Endothelial cell of umbilical vein (primary cell): ENCODE results near the gene TBC1D21. TPM values are rescaled to one million over a fixed set of nuclear protein-coding genes. Genes with fewer than 3 reads are reported as not detected.

Experiments
- BruUV-seq: library from RNA; stranded (reverse); fragments of 400-500 nt; replicated peaks from 2 replicates; lab custom pipeline; 2021; lab: Mats Ljungman, UMichigan
- CTCF ChIA-PET: fragments of 300-600, 350-600 bp; sonication (Branson Sonifier 250); formaldehyde crosslinking; loops from one replicate; lab custom pipeline; 2021; ENCODE audit warnings: antibody characterized with exemption, inconsistent platforms; lab: Charles Lee
- POLR2A ChIA-PET: fragments of 300-600, 350-600 bp; sonication (Branson Sonifier 250); formaldehyde crosslinking; loops from one replicate; lab custom pipeline; 2021; ENCODE audit warnings: antibody characterized with exemption, inconsistent platforms; lab: Charles Lee
- DNase-seq: peaks from one replicate; pipeline ENCODE4 v3.0.0-alpha.2; 2011; ENCODE audit warnings: low read depth, low spot score
- FAIRE-seq: peaks from 2 replicates; lab custom pipeline; 2011; peaks lifted over from hg19 to GRCh38; lab: Jason Lieb, UNC
- H2AFZ ChIP-seq: 2 replicates; pipeline ENCODE4 v1.6.0; 2012; ENCODE audit warnings: low read depth, low read length, control low read depth, inconsistent platforms
- H3K27ac ChIP-seq: 2 replicates; pipeline ENCODE4 v1.5.1; 2011; ENCODE audit warnings: low read depth, mild to moderate bottlenecking, control low read depth, low read length, moderate library complexity; ENCODE audit not compliant: insufficient read depth
- H3K27me3 ChIP-seq, 2 experiments: 2 replicates each; pipeline versions ENCODE4 v1.6.0 to v1.6.1; 2011; ENCODE audit warnings: low read length in 2 of 2, mixed read lengths in 1 of 2; ENCODE audit not compliant: control insufficient read depth in 2 of 2, insufficient read depth in 2 of 2
- H3K36me3 ChIP-seq, 2 experiments: 2 replicates in 1 of 2; 3 replicates in 1 of 2; pipeline ENCODE4 v1.5.1; 2011; ENCODE audit warnings: low read length in 2 of 2, mild to moderate bottlenecking in 1 of 2, moderate library complexity in 1 of 2; ENCODE audit not compliant: control insufficient read depth in 2 of 2, insufficient read depth in 2 of 2; ENCODE audit errors: extremely low read depth in 1 of 2
- H3K4me1 ChIP-seq: 3 replicates; pipeline ENCODE4 v1.5.1; 2011; ENCODE audit warnings: mild to moderate bottlenecking, low read length; ENCODE audit not compliant: control insufficient read depth, insufficient read depth; ENCODE audit errors: extremely low read depth
- H3K4me2 ChIP-seq: 2 replicates; pipeline ENCODE4 v1.6.1; 2011; ENCODE audit warnings: low read length, control low read depth, mixed read lengths; ENCODE audit not compliant: insufficient read depth
- H3K4me3 ChIP-seq, 3 experiments: fragments of 200-600 bp in 1 of 3; sonication (generic), shearing (Covaris generic) in 1 of 3; replicated peaks in 1 of 3; 2 replicates each; pipeline ENCODE4 v1.5.1; 2011 to 2016; ENCODE audit warnings: control low read depth in 3 of 3, low read length in 3 of 3, mild to moderate bottlenecking in 2 of 3, inconsistent platforms in 1 of 3, low read depth in 1 of 3, moderate library complexity in 1 of 3; ENCODE audit not compliant: insufficient read depth in 1 of 3
- H3K79me2 ChIP-seq: 2 replicates; pipeline ENCODE4 v1.6.0; 2012; ENCODE audit warnings: low read length, inconsistent platforms; ENCODE audit not compliant: control insufficient read depth, insufficient read depth
- H3K9ac ChIP-seq: replicated peaks from 2 replicates; pipeline ENCODE3; 2011; ENCODE audit warnings: low read length, control low read depth; ENCODE audit not compliant: insufficient read depth; ENCODE audit errors: extremely low read depth
- H3K9me1 ChIP-seq: replicated peaks from 3 replicates; pipeline ENCODE4 v1.6.0; 2011; ENCODE audit warnings: mild to moderate bottlenecking, low read length; ENCODE audit not compliant: control insufficient read depth, insufficient read depth; ENCODE audit errors: extremely low read depth
- H3K9me3 ChIP-seq: replicated peaks from 2 replicates; pipeline ENCODE4 v1.5.1; 2012; ENCODE audit warnings: low read length, inconsistent platforms; ENCODE audit not compliant: control insufficient read depth, insufficient read depth
- H4K20me1 ChIP-seq: replicated peaks from 2 replicates; pipeline ENCODE3; 2011; ENCODE audit warnings: mild to moderate bottlenecking, low read length; ENCODE audit not compliant: control insufficient read depth, insufficient read depth; ENCODE audit errors: extremely low read depth
- CTCF ChIP-seq, 2 donors: IDR thresholded peaks; 1 replicate in 1 of 2; 2 replicates in 1 of 2; pipeline ENCODE4 v1.5.1; 2011; ENCODE audit warnings: low read length in 2 of 2, mild to moderate bottlenecking in 2 of 2, moderate library complexity in 2 of 2, control low read depth in 1 of 2, inconsistent platforms in 1 of 2, low read depth in 1 of 2; ENCODE audit not compliant: insufficient read depth in 1 of 2; ENCODE audit errors: extremely low read depth in 1 of 2
- EZH2 ChIP-seq: IDR thresholded peaks from 2 replicates; pipeline ENCODE4 v1.6.1; 2012; ENCODE audit warnings: borderline replicate concordance, low read depth, mild to moderate bottlenecking, moderate library complexity, low read length, inconsistent platforms; ENCODE audit not compliant: severe bottlenecking
- GATA2 ChIP-seq: IDR thresholded peaks from 2 replicates; pipeline ENCODE4 v1.7.0; 2011; ENCODE audit warnings: low read depth, mild to moderate bottlenecking, moderate library complexity, mixed read lengths, low read length; ENCODE audit not compliant: insufficient read length, insufficient read depth
- JUN ChIP-seq: IDR thresholded peaks from 2 replicates; pipeline ENCODE4 v1.6.1; 2011; ENCODE audit warnings: borderline replicate concordance, low read depth; ENCODE audit not compliant: insufficient read length, insufficient read depth
- POLR2AphosphoS5 ChIP-seq: IDR thresholded peaks from 2 replicates; pipeline ENCODE4 v1.6.1; 2012; ENCODE audit warnings: low read depth, mild to moderate bottlenecking, control low read depth, low read length, moderate library complexity; ENCODE audit not compliant: insufficient read depth
- dilution Hi-C: fragments of 300-500 bp; cut with MboI; formaldehyde crosslinking; loops from one replicate; pipeline ENCODE4 v1.15.0; 2019; ENCODE audit warnings: low sequenced_read_pairs; ENCODE audit not compliant: extremely low pct_ligation_motif_present
- intact Hi-C: fragments of 100-400 bp; cut with micrococcal nuclease; formaldehyde crosslinking; loops from one replicate; pipeline ENCODE4 v1.10.0; 2022
- polyA plus RNA-seq, 4 experiments: library from polyadenylated mRNA; depleted of rRNA in 3 of 4; stranded (reverse) in 3 of 4; unstranded in 1 of 4; fragments of >200 nt; gene quantifications; 2 replicates each; pipeline versions ENCODE4 v1.2.1 to v1.2.3, GENCODE V29; 2011 to 2012; ENCODE audit warnings: missing spikeins in 1 of 4
- total RNA-seq: library from RNA; stranded (reverse); gene quantifications from 2 replicates; pipeline ENCODE4 v1.2.3, GENCODE V29; 2021

TBC1D21 gene
- total and polyA plus RNA-seq, 2 donors (not counting 3 experiments of a cell fraction or from before 2014, with no cell fraction given), result not detected

- Histone ChIP-seq H3K4me1 (no peaks in the 10 kb centered on the region), H3K27me3 (peaks cover 0 to 1% of the 10 kb centered on the region in 2 experiments), H3K79me2 (no peaks in the 10 kb centered on the region), H3K9ac (no peak overlapping the region), H2AFZ (no peak overlapping the region), H3K4me2 (no peak overlapping the region), H4K20me1 (no peaks in the 10 kb centered on the region), H3K4me3 (no peak overlapping the region), H3K9me1 (no peaks in the 10 kb centered on the region), H3K36me3 (no peaks in the 10 kb centered on the region), H3K27ac (no peak overlapping the region), H3K9me3 (no peaks in the 10 kb centered on the region)
- ChIA-PET CTCF (interaction anchor here (1.7 kb wide), 1 partner anchor 10 kb away, joined by 6 read pairs; the partner anchor contains the start of gene TBC1D21), POLR2A (no interaction called here)
- DNase-seq (no peak), FAIRE-seq (no peak)
- no peak for TF ChIP-seq GATA2
- no peak for TF ChIP-seq POLR2AphosphoS5
- no peak for TF ChIP-seq JUN
- TF ChIP-seq EZH2, result no peak
- no peak for TF ChIP-seq CTCF (IDR thresholded peaks at IDR 0.05; ENCODE audit: extremely low read depth in 1 of 2, insufficient read depth in 1 of 2, low read depth in 1 of 2, low read length in 2 of 2)
- no TSS peak for BruUV-seq
- intact Hi-C loops, result no loop called here
- dilution Hi-C loops, result no loop called here
Measured at GRCh38 chr15:73884159-73884558, 10.8 kb downstream of the TBC1D21 start.
